A549 (cell line): ENCODE measurements around the gene ZNF701.
"Not testable (repeated sequence)": the region's sequence is repeated elsewhere in the genome, so short reads cannot be mapped to it uniquely, and the experiment has no call there.

Source experiments
- CTCF ChIP-seq: fragments of >200 bp; sonication (Bioruptor Twin); formaldehyde crosslinking; IDR thresholded peaks from 3 replicates; pipeline ENCODE4 v1.5.1; 2016
- EP300 ChIP-seq, 2 experiments: fragments of >200 bp; sonication (Bioruptor Twin); formaldehyde crosslinking; IDR thresholded peaks; 2 replicates in 1 of 2; 3 replicates in 1 of 2; pipeline ENCODE4 v1.6.1; 2016 to 2017
- FOSL2 ChIP-seq, 2 experiments: fragments of 450-650 bp in 1 of 2; fragments of >200 bp in 1 of 2; sonication (Bioruptor Twin) in 1 of 2; formaldehyde crosslinking; IDR thresholded peaks; 2 replicates each; pipeline versions ENCODE4 v1.5.0 to v1.6.1; 2016 to 2020; ENCODE audit warnings: mild to moderate bottlenecking in 1 of 2, moderate library complexity in 1 of 2
- GATA3 ChIP-seq: IDR thresholded peaks from 2 replicates; pipeline ENCODE4 v1.6.1; 2012; ENCODE audit warnings: borderline replicate concordance
- JUN ChIP-seq, 2 experiments: fragments of >200 bp; sonication (Bioruptor Twin); formaldehyde crosslinking; IDR thresholded peaks; 2 replicates in 1 of 2; 3 replicates in 1 of 2; pipeline ENCODE4 v1.6.1; 2016 to 2017
- MAX ChIP-seq: IDR thresholded peaks from 2 replicates; pipeline ENCODE4 v1.6.1; 2012
- NR3C1 ChIP-seq: fragments of >200 bp; sonication (Bioruptor Twin); formaldehyde crosslinking; IDR thresholded peaks from 3 replicates; pipeline ENCODE4 v1.6.1; 2017
- POLR2A ChIP-seq: IDR thresholded peaks from 2 replicates; pipeline ENCODE4 v1.6.1; 2012; ENCODE audit warnings: mild to moderate bottlenecking, low read length
- RAD21 ChIP-seq, 2 experiments: fragments of >200 bp in 1 of 2; sonication (Bioruptor Twin) in 1 of 2; formaldehyde crosslinking in 1 of 2; IDR thresholded peaks in 1 of 2; conservative IDR thresholded peaks in 1 of 2; 2 replicates in 1 of 2; 3 replicates in 1 of 2; pipeline ENCODE4 v1.6.1; 2012 to 2018; ENCODE audit warnings: inconsistent platforms in 1 of 2

- not testable (repeated sequence) for TF ChIP-seq POLR2A; CTCF; EP300 (IDR thresholded peaks at IDR 0.05); RAD21 (conservative IDR thresholded peaks at IDR 0.05 in 1 of 2, IDR thresholded peaks at IDR 0.05 in 1 of 2); FOSL2 (IDR thresholded peaks at IDR 0.05); FOSL2 (CRISPR knock-in tag; IDR thresholded peaks at IDR 0.05); JUN (IDR thresholded peaks at IDR 0.05); MAX; GATA3; NR3C1
Measured at GRCh38 chr19:52535385-52535770, 34.7 kb upstream of the ZNF701 start.
